Measurements from ENCODE around the gene STARD3. TPM values are rescaled to one million over a fixed set of nuclear protein-coding genes. Genes with fewer than 3 reads are reported as not detected.

The STARD3 gene
- total and polyA plus RNA-seq, 2 of the 13 experiments (the other 11 are each of a cell fraction or from before 2014, with no cell fraction given), result 34.6 to 100 TPM

- TF ChIP-seq CEBPZ (IDR thresholded peaks at IDR 0.05; ENCODE audit: low read length), result no peak
- TF ChIP-seq ZNF768 (CRISPR knock-in tag; IDR thresholded peaks at IDR 0.05), result peak; percentile 99
- no peak for TF ChIP-seq BCL6 (CRISPR knock-in tag; IDR thresholded peaks at IDR 0.05)
- no peak for TF ChIP-seq SYNCRIP (IDR thresholded peaks at IDR 0.05; ENCODE audit: insufficient read depth, low read depth, low read length)
- TF ChIP-seq ZC3H13 (CRISPR knock-in tag; IDR thresholded peaks at IDR 0.05), result 0 out of 2 replicates have a peak, but pooled peaks have one; percentile 10
- no peak for TF ChIP-seq CCAR2 (optimal IDR thresholded peaks at IDR 0.05; ENCODE audit: low read depth, low read length)
- TF ChIP-seq SPEN (CRISPR knock-in tag; IDR thresholded peaks at IDR 0.05; ENCODE audit: low read depth), result 0 out of 2 replicates have a peak, but pooled peaks have one; percentile 12
- TF ChIP-seq ZNF83 (CRISPR knock-in tag; IDR thresholded peaks at IDR 0.05; ENCODE audit: borderline replicate concordance), result no peak
- no peak for TF ChIP-seq ZNF326 (CRISPR knock-in tag; IDR thresholded peaks at IDR 0.05; ENCODE audit: borderline replicate concordance)
- TF ChIP-seq ZNF17 (CRISPR knock-in tag; IDR thresholded peaks at IDR 0.05), result no peak
- TF ChIP-seq PITX1 (CRISPR knock-in tag; IDR thresholded peaks at IDR 0.05), result 0 out of 2 replicates have a peak, but pooled peaks have one; percentile 31
- TF ChIP-seq HDAC1 (CRISPR knock-in tag; IDR thresholded peaks at IDR 0.05), result no peak
- TF ChIP-seq, protein P1, sequence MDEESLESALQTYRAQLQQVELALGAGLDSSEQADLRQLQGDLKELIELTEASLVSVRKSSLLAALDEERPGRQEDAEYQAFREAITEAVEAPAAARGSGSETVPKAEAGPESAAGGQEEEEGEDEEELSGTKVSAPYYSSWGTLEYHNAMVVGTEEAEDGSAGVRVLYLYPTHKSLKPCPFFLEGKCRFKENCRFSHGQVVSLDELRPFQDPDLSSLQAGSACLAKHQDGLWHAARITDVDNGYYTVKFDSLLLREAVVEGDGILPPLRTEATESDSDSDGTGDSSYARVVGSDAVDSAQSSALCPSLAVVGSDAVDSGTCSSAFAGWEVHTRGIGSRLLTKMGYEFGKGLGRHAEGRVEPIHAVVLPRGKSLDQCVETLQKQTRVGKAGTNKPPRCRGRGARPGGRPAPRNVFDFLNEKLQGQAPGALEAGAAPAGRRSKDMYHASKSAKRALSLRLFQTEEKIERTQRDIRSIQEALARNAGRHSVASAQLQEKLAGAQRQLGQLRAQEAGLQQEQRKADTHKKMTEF (CRISPR knock-in tag; IDR thresholded peaks at IDR 0.05), result no peak
- TF ChIP-seq PHF8 (CRISPR knock-in tag; IDR thresholded peaks at IDR 0.05), result no peak
- TF ChIP-seq TARDBP (CRISPR knock-in tag; IDR thresholded peaks at IDR 0.05), result no peak
- TF ChIP-seq, protein P2, sequence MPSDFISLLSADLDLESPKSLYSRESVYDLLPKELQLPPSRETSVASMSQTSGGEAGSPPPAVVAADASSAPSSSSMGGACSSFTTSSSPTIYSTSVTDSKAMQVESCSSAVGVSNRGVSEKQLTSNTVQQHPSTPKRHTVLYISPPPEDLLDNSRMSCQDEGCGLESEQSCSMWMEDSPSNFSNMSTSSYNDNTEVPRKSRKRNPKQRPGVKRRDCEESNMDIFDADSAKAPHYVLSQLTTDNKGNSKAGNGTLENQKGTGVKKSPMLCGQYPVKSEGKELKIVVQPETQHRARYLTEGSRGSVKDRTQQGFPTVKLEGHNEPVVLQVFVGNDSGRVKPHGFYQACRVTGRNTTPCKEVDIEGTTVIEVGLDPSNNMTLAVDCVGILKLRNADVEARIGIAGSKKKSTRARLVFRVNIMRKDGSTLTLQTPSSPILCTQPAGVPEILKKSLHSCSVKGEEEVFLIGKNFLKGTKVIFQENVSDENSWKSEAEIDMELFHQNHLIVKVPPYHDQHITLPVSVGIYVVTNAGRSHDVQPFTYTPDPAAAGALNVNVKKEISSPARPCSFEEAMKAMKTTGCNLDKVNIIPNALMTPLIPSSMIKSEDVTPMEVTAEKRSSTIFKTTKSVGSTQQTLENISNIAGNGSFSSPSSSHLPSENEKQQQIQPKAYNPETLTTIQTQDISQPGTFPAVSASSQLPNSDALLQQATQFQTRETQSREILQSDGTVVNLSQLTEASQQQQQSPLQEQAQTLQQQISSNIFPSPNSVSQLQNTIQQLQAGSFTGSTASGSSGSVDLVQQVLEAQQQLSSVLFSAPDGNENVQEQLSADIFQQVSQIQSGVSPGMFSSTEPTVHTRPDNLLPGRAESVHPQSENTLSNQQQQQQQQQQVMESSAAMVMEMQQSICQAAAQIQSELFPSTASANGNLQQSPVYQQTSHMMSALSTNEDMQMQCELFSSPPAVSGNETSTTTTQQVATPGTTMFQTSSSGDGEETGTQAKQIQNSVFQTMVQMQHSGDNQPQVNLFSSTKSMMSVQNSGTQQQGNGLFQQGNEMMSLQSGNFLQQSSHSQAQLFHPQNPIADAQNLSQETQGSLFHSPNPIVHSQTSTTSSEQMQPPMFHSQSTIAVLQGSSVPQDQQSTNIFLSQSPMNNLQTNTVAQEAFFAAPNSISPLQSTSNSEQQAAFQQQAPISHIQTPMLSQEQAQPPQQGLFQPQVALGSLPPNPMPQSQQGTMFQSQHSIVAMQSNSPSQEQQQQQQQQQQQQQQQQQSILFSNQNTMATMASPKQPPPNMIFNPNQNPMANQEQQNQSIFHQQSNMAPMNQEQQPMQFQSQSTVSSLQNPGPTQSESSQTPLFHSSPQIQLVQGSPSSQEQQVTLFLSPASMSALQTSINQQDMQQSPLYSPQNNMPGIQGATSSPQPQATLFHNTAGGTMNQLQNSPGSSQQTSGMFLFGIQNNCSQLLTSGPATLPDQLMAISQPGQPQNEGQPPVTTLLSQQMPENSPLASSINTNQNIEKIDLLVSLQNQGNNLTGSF (CRISPR knock-in tag; IDR thresholded peaks at IDR 0.05), result no peak
- TF ChIP-seq ZNF274 (CRISPR knock-in tag; IDR thresholded peaks at IDR 0.05), result no peak
- TF ChIP-seq MEIS2 (CRISPR knock-in tag; IDR thresholded peaks at IDR 0.05), result no peak
Observed at GRCh38 chr17:39663688-39664580, 27.0 kb downstream of the STARD3 start (continued).

Data from HepG2 (cell line).